ENCODE measurements around the gene SRGAP3.

SRGAP3 gene

DNA sequence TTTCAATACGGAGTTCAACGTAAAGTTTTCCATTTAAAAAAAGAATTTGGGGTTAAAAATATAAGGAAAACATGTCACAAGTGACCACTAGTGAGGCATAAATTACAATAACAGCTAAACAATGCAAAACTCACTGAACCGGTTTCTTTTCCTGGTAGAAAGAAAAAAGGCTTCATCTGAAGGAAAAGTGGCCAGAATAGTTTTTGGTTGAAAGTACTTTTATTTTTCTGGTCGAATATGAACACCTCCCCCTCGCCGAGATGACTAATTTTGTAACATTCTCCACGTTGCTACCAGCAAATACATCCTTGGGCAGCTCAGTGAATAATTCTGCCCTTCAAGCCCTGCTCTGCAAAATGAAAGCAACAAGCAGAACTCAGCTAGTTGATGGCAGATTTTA lies 3.9 kb upstream of the SRGAP3 start:
- DNase-seq (ENCODE audit: low read depth), result no peak

DNA sequence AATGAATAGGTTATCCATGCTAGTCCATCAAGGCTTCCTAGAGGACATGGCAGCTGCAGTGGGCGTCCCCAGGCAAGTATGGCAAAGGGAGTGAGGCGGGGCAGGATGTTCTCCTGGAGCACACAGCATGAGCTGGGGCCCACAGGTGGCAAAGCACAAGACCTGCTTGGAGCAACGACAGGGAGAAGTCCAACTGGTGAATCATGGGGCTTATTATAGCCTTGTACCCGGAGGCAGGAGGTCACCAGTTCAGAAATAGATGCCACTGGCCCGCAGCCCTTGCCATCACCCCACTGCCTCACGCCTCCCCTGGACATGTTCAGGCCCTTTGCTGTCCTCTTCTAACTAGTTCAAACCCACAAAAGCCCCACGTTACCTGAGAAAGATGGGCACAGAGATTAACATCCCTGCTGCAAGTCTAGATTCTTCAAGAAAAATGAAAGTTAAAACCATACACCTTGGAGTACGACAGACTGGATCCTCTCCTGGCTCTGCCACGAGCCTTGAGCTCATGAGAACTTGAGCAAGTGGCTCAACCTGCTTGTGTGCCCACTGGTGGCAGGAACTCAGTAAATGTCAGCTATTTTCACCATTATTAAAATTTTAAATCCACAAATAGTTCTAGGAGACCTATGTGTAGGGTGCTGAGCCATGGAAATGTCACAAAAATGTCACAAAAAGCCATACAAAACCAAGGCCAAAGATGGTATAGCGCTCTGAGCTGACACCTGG lies 1.8 kb upstream of the SRGAP3 start:
- DNase-seq (ENCODE audit: low read depth), result no peak

DNA sequence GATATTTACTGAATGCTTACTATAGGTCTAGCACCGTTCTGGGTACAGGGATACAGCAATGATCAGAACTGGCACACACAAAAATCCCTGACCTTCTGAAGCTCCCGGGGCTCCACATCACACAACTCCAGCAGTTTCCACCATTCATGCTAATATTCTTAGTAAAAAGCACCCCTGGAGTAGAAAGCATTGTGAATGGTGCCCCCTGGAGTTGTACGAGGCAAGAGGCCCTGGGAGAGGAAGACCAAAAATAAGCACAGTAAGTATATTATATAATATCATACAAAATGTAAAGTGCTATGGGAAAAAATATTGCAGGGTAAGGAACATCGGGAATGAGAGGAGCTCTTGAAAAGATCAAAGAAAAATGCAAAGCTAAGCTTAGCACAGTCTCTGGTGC lies 790 bp upstream of the SRGAP3 start:
- DNase-seq (ENCODE audit: low read depth), result no peak

DNA sequence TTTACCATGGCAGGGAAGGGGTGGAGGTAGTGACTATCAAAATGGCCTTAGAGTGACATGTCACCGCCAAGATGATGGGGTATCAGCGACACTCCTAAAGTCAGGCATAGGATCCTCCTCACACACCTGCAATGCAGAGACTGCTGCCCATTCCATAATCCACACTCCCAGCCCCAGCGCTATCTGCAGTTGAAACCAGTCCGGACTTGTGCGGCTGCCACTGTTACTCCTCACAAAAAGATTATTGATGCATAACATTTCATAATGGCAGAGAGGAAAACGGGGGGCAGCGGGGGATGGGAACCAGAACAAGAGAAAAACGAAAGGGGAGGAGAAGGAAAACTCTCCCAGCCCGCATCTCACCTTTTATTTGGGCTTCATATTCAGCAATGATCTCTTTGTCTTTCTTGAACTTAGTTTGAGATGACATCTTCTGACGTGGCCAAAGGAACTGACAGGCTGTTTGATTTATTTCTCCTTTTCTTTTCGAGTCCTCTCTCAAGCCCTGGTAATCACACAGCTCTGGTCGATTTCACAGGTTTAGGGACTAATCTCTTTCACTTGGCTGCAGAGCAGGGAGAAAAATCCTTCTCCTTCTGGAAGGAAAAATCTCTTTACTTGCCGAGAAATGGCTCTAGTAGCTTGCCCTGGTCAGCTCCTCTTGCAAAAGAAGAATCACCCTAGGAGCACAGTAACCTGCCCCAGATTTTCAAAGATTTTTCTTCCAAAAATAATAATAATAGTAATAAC lies 749 bp downstream of the SRGAP3 start:
- DNase-seq (ENCODE audit: low read depth), result no peak

DNA sequence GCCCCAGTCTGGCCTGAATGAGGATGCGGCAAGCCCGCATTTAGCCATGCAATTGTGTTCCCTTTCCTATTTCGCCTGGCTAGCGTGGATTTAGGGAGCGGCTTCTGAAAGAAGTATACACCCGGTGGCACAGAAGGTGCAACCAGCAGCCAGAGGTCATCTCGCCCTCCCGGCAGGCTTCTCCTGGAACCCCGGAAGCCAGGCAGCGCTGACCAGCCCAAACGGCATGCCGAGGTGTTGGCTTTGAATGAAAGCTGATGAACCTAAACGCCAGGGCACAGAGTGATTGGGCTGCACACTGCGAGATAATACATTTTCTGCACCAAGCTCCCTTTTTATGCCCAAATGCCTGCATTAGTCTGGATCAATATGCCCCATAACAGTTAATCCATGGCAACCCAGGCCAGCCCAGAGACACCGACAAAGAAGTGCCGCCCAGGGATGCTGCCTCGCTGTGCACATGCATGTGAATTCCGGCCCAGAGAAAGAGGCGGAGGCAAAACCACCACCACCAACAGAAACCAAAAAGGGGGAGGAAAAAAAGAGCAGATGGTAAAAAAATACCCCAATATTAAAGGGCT lies 1.4 kb downstream of the SRGAP3 start:
- DNase-seq (ENCODE audit: low read depth), result no peak

DNA sequence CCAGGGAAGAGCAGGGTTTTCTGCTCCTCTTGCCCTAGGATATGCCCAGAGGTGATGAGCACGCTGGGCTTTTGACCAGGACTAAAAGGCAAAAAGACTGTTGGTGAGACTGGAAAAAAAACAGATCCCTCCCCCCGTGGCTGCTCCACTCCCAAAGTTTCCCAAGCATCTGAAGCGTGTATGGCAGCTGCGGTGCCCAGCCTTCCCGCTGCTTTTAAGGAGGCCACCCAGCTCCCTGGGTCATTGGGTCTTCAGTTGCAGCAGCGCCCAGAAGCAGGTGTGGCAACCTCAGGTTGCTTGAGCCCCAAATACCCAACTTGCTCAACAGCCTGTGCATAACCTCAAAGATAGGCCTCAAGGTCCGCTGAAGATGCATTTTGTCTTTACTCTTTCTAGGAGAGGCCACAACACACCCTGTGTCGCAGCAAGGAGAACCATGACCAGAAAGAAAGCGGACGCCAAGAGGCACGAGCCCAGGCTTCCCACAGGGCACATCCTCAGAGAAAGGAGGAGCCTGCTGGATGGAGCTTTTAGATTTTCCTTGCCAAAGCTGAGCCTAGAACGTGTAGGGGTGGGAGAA lies 2.0 kb downstream of the SRGAP3 start:
- DNase-seq (ENCODE audit: low read depth), result no peak

DNA sequence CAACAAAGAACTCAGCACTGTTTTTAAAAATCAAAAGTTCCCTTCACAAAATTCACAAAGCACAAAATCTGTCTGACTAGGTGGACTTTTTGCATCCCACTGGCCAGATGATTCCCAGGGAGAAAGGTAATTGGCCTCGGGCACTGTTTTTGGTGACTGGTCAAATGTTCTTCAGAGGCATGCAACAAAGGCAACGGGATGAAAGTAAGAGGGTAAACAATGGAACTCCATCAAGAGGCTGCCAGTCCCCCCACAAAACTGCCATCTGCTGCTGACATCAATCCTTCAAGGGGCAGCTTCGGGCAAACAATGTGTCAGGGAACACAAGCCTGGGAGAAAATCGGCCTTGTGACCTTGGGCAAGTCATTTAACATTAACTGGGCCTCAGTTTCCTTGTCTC lies 3.3 kb downstream of the SRGAP3 start:
- DNase-seq (ENCODE audit: low read depth), result no peak

DNA sequence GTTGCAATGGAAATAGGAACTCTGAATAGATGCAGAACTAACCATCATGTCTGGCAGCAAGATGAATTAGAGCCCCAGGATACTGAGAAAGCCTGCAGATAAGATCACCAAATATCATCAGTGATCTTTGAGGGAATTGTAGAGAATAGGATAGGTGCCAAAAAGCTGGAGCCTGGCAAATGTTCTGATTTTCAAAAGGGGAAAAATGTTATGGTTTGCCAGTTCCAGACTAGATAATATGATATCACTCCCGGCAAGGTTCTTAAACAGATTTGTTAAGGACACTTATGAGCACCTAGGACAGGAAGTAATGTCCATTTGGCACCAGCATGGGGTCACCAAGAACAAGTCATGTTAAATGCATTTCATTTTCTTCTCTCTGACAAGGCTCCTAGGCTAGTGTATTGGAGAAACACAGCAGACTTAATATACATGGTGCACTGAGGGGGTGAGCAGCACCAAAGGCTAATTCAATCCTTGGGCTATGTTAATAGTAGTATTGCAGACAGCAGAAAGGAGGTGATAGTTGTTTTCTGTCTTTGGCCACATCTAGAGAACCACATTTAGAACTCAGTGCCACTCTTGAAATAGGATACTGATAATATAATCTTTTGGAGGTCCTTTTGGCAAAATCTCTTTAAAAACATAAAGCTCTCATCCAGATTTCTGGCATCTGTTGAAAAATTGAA lies 4.8 kb downstream of the SRGAP3 start:
- DNase-seq (ENCODE audit: low read depth), result no peak

DNA sequence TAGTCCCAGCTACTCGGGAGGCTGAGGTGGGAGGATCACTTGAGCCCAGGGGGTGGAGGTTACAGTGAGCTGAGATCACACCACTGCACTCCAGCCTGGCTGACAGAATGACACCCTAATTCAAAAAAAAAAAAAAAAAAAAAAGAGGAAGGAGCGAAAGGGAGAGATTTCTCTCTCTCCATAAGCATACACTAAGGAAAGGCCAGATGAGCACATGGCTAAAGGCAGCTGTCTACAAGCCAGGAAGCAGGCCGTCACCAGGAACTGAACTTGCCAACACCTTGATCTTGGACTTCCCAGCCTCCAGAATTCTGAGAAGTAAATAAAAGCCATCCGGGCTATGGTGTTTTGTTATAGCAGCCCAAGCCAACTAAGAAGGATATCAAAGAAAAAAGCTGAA lies 7.5 kb downstream of the SRGAP3 start:
- DNase-seq (ENCODE audit: low read depth), result no peak

DNA sequence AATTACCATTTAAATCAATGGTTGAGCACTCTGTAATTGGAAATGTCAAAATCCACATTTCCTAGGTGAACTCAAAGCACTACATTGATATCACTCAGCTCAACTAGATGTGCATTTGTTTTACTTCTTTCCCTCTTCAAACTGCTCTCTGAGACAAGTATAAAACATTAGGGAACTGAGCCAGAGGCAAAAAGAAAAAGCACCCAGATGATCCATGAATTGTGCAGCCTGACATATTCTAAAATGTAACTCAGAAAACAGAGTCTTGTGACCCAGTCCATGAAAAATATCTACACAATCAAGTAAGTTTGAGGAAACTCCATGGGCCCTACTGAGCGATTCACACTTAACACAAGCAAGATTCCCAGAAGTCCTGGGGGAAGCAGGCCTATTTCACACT lies 9.8 kb downstream of the SRGAP3 start:
- DNase-seq (ENCODE audit: low read depth), result no peak

DNA sequence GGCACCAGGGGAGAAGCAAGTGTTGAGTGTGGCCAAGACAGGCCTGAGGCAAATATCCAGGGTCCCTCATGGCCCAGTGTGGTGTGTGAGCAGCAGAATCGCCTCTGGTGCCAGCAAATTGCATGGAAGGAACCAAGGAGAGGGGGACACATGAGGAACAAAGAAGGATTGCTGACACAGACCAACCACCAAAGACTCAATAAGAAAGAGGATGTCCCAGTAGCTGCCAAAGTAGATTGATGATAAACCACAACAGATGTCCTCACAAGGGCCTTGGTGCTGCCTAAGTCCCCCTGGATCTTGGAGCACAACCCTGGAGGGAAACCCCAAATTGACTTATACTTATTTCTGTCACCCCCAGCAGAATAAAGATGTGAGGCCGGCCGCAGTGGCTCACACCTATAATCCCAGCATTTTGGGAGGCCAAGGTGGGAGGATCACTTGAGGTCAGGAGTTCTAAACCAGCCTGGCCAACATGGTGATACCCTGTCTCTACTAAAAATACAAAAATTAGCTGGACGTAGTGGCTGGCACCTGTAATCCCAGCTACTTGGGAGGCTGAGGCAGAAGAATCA lies 10.6 kb downstream of the SRGAP3 start:
- no peak for DNase-seq (ENCODE audit: low read depth)

DNA sequence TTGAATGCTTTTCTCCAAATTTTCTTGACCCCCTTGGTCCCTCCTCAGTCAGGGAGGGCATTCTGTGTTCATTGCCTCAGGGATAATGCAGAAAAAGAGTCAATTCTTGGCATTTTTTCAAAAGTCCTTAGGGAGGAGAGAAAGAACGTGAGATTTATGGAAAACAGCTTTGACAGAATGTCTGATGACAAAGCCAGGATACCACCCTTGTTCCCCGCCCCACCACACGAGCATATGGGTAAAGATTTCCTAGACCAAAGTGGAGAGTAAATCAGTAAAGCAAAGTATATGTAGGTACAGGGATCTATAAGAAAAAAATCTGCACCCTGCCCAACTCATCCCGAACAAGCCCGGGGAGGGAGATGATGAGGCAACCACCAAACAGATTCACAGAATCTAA lies 11.2 kb downstream of the SRGAP3 start:
- DNase-seq (ENCODE audit: low read depth), result no peak

DNA sequence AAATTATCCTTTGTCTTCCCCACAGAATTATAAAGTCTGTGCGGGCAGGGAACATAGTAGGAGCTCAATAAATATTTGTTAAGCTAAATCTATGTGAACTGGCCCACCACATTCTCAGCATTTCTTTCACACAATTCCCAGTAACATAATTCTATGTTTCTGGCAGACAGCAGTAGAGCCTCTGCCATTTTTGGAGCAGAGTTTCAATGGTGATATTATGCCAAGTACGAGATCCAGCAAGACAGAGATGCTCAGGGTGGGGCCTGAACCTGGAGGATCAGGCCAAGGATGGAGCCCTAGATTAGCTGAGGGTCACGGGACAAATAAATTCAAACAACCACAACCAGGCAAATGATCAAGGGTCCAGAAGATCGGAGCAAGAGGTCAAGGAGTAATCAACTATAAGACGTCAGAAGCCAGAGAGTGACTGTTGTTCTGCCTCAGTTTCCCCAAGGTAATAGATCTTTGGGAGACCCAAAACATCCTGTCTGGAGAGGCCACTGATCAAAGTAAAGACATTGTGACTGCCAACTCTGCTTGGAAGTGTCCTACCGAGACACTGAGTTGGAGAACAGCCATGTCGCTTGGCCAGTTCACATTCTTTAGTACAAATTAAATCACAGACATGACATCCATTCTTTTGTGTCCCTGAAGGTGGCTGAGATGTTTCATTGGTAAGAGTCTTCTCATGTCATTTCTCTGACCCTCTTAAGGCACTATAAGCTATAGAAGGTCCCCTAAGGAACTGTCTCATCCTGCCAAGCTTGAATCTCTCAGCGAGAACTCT lies 15.4 kb downstream of the SRGAP3 start:
- DNase-seq (ENCODE audit: low read depth), result no peak

DNA sequence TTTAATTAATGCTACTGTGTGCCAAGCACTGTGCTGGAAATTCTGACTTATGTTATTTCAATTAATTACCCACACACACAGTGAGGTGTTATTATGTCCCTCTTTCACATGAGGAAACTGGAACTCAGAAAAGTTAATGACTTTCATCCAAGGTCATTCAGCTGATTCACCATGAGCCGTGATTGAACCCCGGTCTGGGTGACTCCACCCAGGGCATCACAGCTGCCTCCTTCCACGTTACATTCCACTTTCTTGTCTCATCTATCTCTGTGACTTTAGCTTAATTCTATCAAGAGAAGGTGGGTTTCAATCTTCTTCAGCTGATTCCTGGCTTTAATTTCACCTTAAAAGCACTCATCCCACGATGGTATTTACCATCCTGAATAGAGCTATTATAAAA lies 16.3 kb downstream of the SRGAP3 start:
- DNase-seq (ENCODE audit: low read depth), result no peak

DNA sequence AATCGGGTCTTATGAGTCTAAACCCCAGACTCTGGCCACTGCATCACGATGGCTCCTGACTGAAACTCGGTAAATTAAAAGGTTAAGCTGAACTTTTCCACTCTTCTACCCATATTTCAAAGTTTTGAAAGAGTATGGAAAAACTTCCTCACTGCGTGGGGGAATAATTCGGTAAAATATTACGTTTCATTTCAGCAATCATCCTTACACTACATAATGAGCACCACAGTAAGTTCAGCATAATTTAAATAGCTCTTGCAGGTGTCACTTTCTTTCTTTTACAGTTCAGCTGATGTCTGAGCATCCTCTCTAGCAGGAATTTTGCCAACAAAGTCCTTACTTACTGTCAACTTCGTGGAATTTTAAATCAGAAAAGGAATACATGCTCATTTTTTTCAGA lies 17.5 kb downstream of the SRGAP3 start:
- no peak for DNase-seq (ENCODE audit: low read depth)

DNA sequence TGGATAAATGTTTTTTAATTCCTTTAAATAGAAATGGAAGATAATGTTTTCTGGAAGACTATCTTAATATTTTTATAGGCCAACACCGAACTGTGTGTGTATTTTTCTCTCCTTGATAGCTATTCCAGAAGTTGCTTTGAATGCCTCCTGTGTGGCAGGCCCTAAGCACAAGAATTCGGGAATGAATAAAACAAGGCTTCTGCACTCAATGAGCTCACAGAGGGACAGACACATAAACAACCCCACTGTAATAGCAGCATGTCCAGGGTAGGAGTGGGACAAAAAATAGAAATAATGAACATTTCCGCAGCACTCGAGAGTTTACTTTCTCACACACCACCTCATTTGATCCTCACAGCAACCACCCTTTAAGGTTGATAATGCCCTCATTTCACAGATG lies 18.0 kb downstream of the SRGAP3 start:
- DNase-seq (ENCODE audit: low read depth), result no peak

DNA sequence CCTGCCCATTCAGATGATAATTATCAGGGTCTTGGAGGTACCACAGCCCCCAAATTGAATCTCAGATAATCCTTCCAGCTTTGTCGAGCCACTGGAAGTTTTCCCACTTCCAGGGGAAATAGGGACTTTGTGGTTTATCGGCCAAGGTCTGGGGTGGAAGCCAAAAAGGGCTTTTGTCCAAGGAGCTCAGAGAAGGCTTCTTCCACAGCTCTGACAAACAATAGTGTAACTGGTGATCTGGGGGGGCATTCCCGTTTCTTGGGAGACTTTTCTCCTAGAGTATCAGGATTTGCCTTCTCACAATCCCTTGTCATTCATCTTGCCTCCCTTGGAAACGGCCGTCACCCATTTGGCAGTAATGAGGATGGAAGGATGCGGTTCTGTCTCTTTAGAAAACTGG lies 18.4 kb downstream of the SRGAP3 start:
- DNase-seq (ENCODE audit: low read depth), result no peak

DNA sequence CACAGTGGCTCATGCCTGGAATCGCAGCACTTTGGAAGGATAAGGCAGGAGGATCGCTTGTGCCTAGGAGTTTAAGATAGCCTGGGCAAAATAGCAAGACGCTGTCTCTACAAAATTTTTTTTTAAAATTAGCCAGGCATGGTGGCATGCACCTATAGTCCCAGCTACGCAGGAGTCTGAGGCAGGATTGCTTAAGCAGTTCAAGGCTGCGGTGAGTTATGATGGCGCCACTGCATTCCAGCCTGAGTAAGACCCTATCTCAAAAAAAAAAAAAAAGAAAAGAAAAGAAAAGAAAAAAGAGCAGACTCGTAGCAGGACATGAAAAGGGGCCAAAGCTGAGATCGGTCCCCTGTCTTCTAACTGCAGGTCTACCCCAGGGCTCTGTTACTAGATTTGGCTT lies 18.9 kb downstream of the SRGAP3 start:
- DNase-seq (ENCODE audit: low read depth), result no peak

DNA sequence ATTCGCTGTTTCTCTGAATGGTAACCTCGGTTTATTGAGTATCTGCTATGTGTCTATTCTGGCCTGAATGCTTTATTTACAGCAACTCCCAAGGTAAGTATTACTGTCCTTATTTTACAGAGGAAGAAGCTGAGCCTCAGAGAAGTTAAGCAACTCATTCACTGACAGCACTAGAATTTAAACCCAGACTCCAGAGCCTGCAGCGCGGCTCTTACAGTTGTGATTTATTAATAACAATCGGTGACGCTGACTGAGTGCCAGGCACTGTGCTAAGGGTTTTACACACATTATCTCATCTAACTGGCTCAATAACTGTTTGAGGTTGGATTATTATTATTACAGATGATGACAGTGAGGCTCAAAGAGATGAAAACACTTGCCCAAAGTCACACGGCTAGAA lies 19.6 kb downstream of the SRGAP3 start:
- no peak for DNase-seq (ENCODE audit: low read depth)

DNA sequence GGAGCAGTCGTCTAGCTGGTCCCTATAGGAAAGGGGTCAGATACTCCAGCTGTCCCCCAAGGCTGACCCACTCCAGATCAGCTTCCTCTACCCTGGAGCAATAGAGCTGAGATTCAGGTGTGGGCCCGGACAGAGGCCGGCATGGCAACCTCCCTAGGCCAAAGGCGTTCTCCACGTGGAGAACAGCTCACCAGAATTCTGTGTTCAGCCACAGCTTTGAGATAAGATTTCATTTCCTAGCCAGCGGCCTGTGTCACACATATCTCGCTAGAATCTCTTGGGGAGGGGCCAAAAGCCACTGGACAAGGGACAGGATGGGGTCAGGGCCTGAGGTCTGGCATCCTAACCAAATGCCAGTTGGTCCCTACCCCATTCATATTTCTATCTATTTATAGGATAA lies 20.1 kb downstream of the SRGAP3 start:
- no peak for DNase-seq (ENCODE audit: low read depth)

DNA sequence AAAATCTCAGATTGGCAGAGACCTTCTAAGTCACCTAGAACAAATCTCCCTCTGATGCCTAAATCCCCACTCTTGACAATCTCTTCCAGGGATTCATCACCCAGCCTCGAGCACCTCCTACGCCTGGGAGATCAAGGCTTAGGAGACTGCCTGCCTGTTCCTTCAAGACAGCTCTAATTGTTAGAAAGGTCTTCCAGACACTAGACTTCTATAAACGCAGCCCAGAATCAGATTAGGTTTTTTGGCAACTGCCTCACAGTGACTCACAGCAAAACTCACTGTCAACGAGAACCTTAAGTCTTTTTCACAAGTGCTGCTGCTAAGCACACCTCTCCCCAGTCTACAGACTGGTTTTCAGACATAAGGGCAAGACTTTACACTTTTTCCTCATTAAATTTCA lies 23.1 kb downstream of the SRGAP3 start:
- no peak for DNase-seq (ENCODE audit: low read depth)

Data from T follicular helper cell (primary cell).